Spleen (tissue), 11 donors: ENCODE results near the gene INTS15. TPM values are rescaled to one million over a fixed set of nuclear protein-coding genes. Genes with fewer than 3 reads are reported as not detected.
A peak's percentile ranks its signal among the peaks of the same experiment; 100 is the strongest.

ENCODE experiments used
- DNase-seq: peaks from one replicate; pipeline ENCODE4 v3.0.0-alpha.2; 2020
- H3K27ac ChIP-seq, 8 donors: fragments of 200-600 bp; sonication (generic) in 7 of 8; 1 replicate in 4 of 8; 2 replicates in 4 of 8; pipeline versions ENCODE4 v1.5.0 to v1.8.0; 2016 to 2021; ENCODE audit warnings: inconsistent platforms in 4 of 8, mild to moderate bottlenecking in 4 of 8, moderate library complexity in 1 of 8
- H3K27me3 ChIP-seq, 7 donors: fragments of 200-600 bp; sonication (generic) in 6 of 7; replicated peaks in 1 of 7; 1 replicate in 4 of 7; 2 replicates in 3 of 7; pipeline versions ENCODE4 v1.5.0 to v1.8.0; 2016 to 2021; ENCODE audit warnings: inconsistent platforms in 3 of 7, mild to moderate bottlenecking in 1 of 7
- H3K36me3 ChIP-seq, 6 donors: fragments of 200-600 bp; sonication (generic) in 5 of 6; 1 replicate in 4 of 6; 2 replicates in 2 of 6; pipeline versions ENCODE4 v1.5.0 to v1.8.0; 2016 to 2021; ENCODE audit warnings: inconsistent platforms in 2 of 6
- H3K4me1 ChIP-seq, 6 donors: fragments of 200-600 bp; sonication (generic) in 5 of 6; 1 replicate in 3 of 6; 2 replicates in 3 of 6; pipeline versions ENCODE4 v1.5.0 to v1.8.0; 2016 to 2021; ENCODE audit warnings: inconsistent platforms in 3 of 6
- H3K4me3 ChIP-seq, 8 donors: fragments of 200-600 bp; sonication (generic) in 7 of 8; 1 replicate in 4 of 8; 2 replicates in 4 of 8; pipeline versions ENCODE4 v1.5.0 to v1.8.0; 2016 to 2021; ENCODE audit warnings: inconsistent platforms in 4 of 8, mild to moderate bottlenecking in 4 of 8, moderate library complexity in 2 of 8
- H3K9me3 ChIP-seq, 8 donors: fragments of 200-600 bp; sonication (generic) in 7 of 8; 1 replicate in 4 of 8; 2 replicates in 4 of 8; pipeline versions ENCODE4 v1.5.0 to v1.8.0; 2016 to 2021; ENCODE audit warnings: inconsistent platforms in 4 of 8
- CTCF ChIP-seq, 11 experiments: fragments of 200-600 bp in 7 of 11; fragments of 450-650 bp in 4 of 11; sonication (generic) in 4 of 11; IDR thresholded peaks in 8 of 11; conservative IDR thresholded peaks in 3 of 11; 1 replicate in 7 of 11; 2 replicates in 4 of 11; pipeline versions ENCODE4 v1.4.0 to v1.8.0; 2016 to 2021; ENCODE audit warnings: antibody characterized with exemption in 11 of 11, inconsistent platforms in 4 of 11, mild to moderate bottlenecking in 1 of 11
- POLR2A ChIP-seq, 3 donors: fragments of 450-650 bp; IDR thresholded peaks; one replicate each; pipeline ENCODE4 v1.5.1; 2017; ENCODE audit warnings: antibody characterized with exemption in 3 of 3, mild to moderate bottlenecking in 1 of 3
- POLR2AphosphoS5 ChIP-seq, 3 donors: sonication (generic); formaldehyde crosslinking; IDR thresholded peaks; one replicate each; pipeline ENCODE4 v1.5.1; 2017; ENCODE audit warnings: antibody characterized with exemption in 3 of 3
- WGBS, 5 donors: extraction: QIAGEN DNeasy Blood & Tissue Kit in 3 of 5; methylation state at CpG; one replicate each; pipeline versions ENCODE4 v1.1.5 to v1.1.7; 2013 to 2018; 5-methylcytosine and 5-hydroxymethylcytosine counted together
- intact Hi-C: fragments of 100-400 bp; cut with DNase I; formaldehyde crosslinking; loops from one replicate; pipeline ENCODE4 v1.15.0; 2023; ENCODE audit warnings: low total_unique reads
- polyA plus RNA-seq, 3 donors: library from polyadenylated mRNA; stranded (reverse); fragments of 200-250 nt; gene quantifications; one replicate each; pipeline ENCODE4 v1.2.1, GENCODE V29; 2013
- total RNA-seq, 7 donors: library from RNA; depleted of rRNA in 3 of 7; stranded (reverse); fragments of >200 nt in 3 of 7; fragmentation: NEBNext Ultra II Directional in 4 of 7; extraction: Animal tissue kit (Norgen Biotek cat#: 25700) in 4 of 7; gene quantifications; one replicate each; pipeline versions ENCODE4 v1.1.0 to v1.2.1, GENCODE V29; 2016 to 2021
- donor health status: healthy with polysubstance abuse.
- donor health status: DM: no; HTN: no; CAD: no; lungs with moderate emphysema.
- donor health status: DM: no; HTN: no; CAD: no.
- donor health status: Bipolar disorder and iron deficiency.
- donor health status: healthy.
- donor health status: DM: no; HTN: no; CAD: no.
- donor health status: DM: yes; HTN: yes; CAD: no.

The INTS15 gene
- total and polyA plus RNA-seq, 10 donors, result 14.3 to 43.9 (median 33.6) TPM

- DNase-seq, result no peak
- Histone ChIP-seq H3K9me3 (no peaks in the 10 kb centered on the region), H3K4me1 (no peaks in the 10 kb centered on the region), H3K27me3 (peaks cover 0 to 4% (median 0%) of the 10 kb centered on the region in 7 donors), H3K27ac (no peak overlapping the region), H3K4me3 (no peak overlapping the region), H3K36me3 (peaks cover 0 to 73% (median 52%) of the 10 kb centered on the region in 6 donors)
- 94 to 97% (median 96%) methylated on average over 12 of the region's 12 CpGs for WGBS, 5 donors
- TF ChIP-seq POLR2AphosphoS5 (IDR thresholded peaks at IDR 0.05), result no peak
- TF ChIP-seq CTCF (IDR thresholded peaks at IDR 0.05 in 8 of 11, conservative IDR thresholded peaks at IDR 0.05 in 3 of 11), result no peak
- TF ChIP-seq POLR2A (IDR thresholded peaks at IDR 0.05), result no peak
- intact Hi-C loops, result no loop called here
Measured at GRCh38 chr7:6608794-6609193, 19.0 kb downstream of the INTS15 start.

GRCh38 chr7:6612819-6613218, 23.0 kb downstream of the INTS15 start:
- Histone ChIP-seq H3K9me3 (no peaks in the 10 kb centered on the region), H3K4me3 (no peak overlapping the region), H3K4me1 (peaks cover 4 to 28% (median 16%) of the 10 kb centered on the region in 6 donors), H3K36me3 (peaks cover 0 to 32% (median 18%) of the 10 kb centered on the region in 6 donors), H3K27me3 (peaks cover 0 to 35% (median 0%) of the 10 kb centered on the region in 7 donors), H3K27ac (no peak overlapping the region)
- WGBS, 5 donors, result 67 to 78% (median 77%) methylated on average over 6 to 7 of the region's 7 CpGs
- TF ChIP-seq POLR2A (IDR thresholded peaks at IDR 0.05), result no peak
- intact Hi-C loops, result no loop called here
- no peak for DNase-seq

GRCh38 chr7:6613706-6614105, 23.9 kb downstream of the INTS15 start:
- peaks cover 0 to 23% (median 10%) of the 10 kb centered on the region in 6 donors for H3K36me3 ChIP-seq
- no peak for DNase-seq
- peaks cover 4 to 28% (median 16%) of the 10 kb centered on the region in 6 donors for H3K4me1 ChIP-seq
- no peak overlapping the region for H3K27ac ChIP-seq
- H3K27me3 ChIP-seq, result peaks cover 0 to 35% (median 0%) of the 10 kb centered on the region in 7 donors
- H3K9me3 ChIP-seq, result no peaks in the 10 kb centered on the region
- intact Hi-C loops, result no loop called here
- TF ChIP-seq POLR2AphosphoS5 (IDR thresholded peaks at IDR 0.05), result no peak
- TF ChIP-seq CTCF (IDR thresholded peaks at IDR 0.05 in 8 of 11, conservative IDR thresholded peaks at IDR 0.05 in 3 of 11), result no peak
- TF ChIP-seq POLR2A (IDR thresholded peaks at IDR 0.05), result no peak
- no peak overlapping the region for H3K4me3 ChIP-seq
- 30 to 67% (median 64%) methylated on average over 2 of the region's 2 CpGs for WGBS, 5 donors

GRCh38 chr7:6614953-6615722, 25.3 kb downstream of the INTS15 start, which contains the start of gene ZNF853:
ZNF853 (plus strand) TSS chr7:6615610; CDS start chr7:6616175, 565 bp downstream.
- TF ChIP-seq POLR2AphosphoS5 (IDR thresholded peaks at IDR 0.05) (peak in 1 of 3 donors; percentile 20), POLR2A (IDR thresholded peaks at IDR 0.05) (no peak), CTCF (IDR thresholded peaks at IDR 0.05 in 8 of 11, conservative IDR thresholded peaks at IDR 0.05 in 3 of 11) (peak in 1 of 11 experiments; percentile 10)
- DNase-seq, result peak; percentile 81

More at GRCh38 chr7:6614953-6615722, 25.3 kb downstream of the INTS15 start, which contains the start of gene ZNF853:
- peak within 1 kb of the TSS; percentile 51 to 84 (median 65) for H3K4me3 ChIP-seq
- WGBS, 5 donors, result 4 to 21% (median 8%) methylated on average over 11 to 91 of the region's 91 CpGs
- peaks cover 0 to 35% (median 0%) of the 10 kb centered on the region in 7 donors for H3K27me3 ChIP-seq
- intact Hi-C loops, result no loop called here
- H3K4me1 ChIP-seq, result peaks cover 4 to 38% (median 21%) of the 10 kb centered on the region in 6 donors
- H3K27ac ChIP-seq, result peak within 1 kb of the TSS in 6 of 8 donors; percentile 13 to 73 (median 44)
- H3K9me3 ChIP-seq, result no peaks in the 10 kb centered on the region
- peaks cover 0 to 9% (median 0%) of the 10 kb centered on the region in 6 donors for H3K36me3 ChIP-seq
